Smooth muscle cell (in vitro differentiated cells): ENCODE measurements around the gene KRT27. TPM values are rescaled to one million over a fixed set of nuclear protein-coding genes. Genes with fewer than 3 reads are reported as not detected.

Experiments
- DNase-seq: peaks from one replicate; lab custom pipeline; 2025; ENCODE audit not compliant: unreplicated experiment; lab: John Stamatoyannopoulos, UW
- H2AFZ ChIP-seq: fragments of 200-600 bp; sonication (generic); 2 replicates; pipeline ENCODE4 v1.6.0; 2016; ENCODE audit warnings: antibody characterized with exemption, low read depth, mild to moderate bottlenecking
- H3F3A ChIP-seq: fragments of 200-600 bp; sonication (generic); 2 replicates; pipeline ENCODE4 v1.6.0; 2017; ENCODE audit warnings: antibody characterized with exemption, low read depth
- H3K27ac ChIP-seq: fragments of 200-600 bp; sonication (generic); 2 replicates; pipeline ENCODE4 v1.5.1; 2016; ENCODE audit warnings: low read depth, mild to moderate bottlenecking
- H3K27me3 ChIP-seq: fragments of 200-600 bp; sonication (generic); 2 replicates; pipeline ENCODE4 v1.6.1; 2016; ENCODE audit warnings: low read depth, mild to moderate bottlenecking
- H3K36me3 ChIP-seq: fragments of 200-600 bp; sonication (generic); 2 replicates; pipeline ENCODE4 v1.5.1; 2016; ENCODE audit warnings: low read depth
- H3K4me1 ChIP-seq: fragments of 200-600 bp; sonication (generic); 2 replicates; pipeline ENCODE4 v1.5.1; 2016; ENCODE audit warnings: low read depth
- H3K4me2 ChIP-seq: fragments of 200-600 bp; sonication (generic); 2 replicates; pipeline ENCODE4 v1.6.0; 2016; ENCODE audit warnings: mild to moderate bottlenecking
- H3K4me3 ChIP-seq: fragments of 200-600 bp; sonication (generic); 2 replicates; pipeline ENCODE4 v1.5.1; 2016; ENCODE audit warnings: mild to moderate bottlenecking
- H3K79me2 ChIP-seq: fragments of 200-600 bp; sonication (generic); 2 replicates; pipeline ENCODE4 v1.6.0; 2016; ENCODE audit warnings: low read depth, mild to moderate bottlenecking
- H3K9ac ChIP-seq: fragments of 200-600 bp; sonication (generic); 2 replicates; pipeline ENCODE4 v1.6.0; 2016; ENCODE audit warnings: low read depth
- H3K9me3 ChIP-seq: fragments of 200-600 bp; sonication (generic); replicated peaks from 2 replicates; pipeline ENCODE4 v1.5.1; 2016; ENCODE audit warnings: low read depth
- H4K20me1 ChIP-seq: fragments of 200-600 bp; sonication (generic); 2 replicates; pipeline ENCODE4 v1.6.0; 2016; ENCODE audit warnings: low read depth
- WGBS: methylation state at CpG from one replicate; pipeline ENCODE4 v1.1.7; 2016; ENCODE audit warnings: low lambda C conversion rate; 5-methylcytosine and 5-hydroxymethylcytosine counted together
- polyA plus RNA-seq: library from polyadenylated mRNA; unstranded; fragments of >200 nt; fragmentation: Nextera tagmentation; extraction: Ambion mirVana; gene quantifications from 2 replicates; pipeline ENCODE4 v1.2.1, GENCODE V29; 2016
- total RNA-seq: library from RNA; depleted of rRNA; stranded (reverse); fragments of >200 nt; gene quantifications from 2 replicates; pipeline ENCODE4 v1.2.3, GENCODE V29; 2014
- TF ChIP-seq, protein P1 (sequence below): fragments of 200-600 bp; sonication (generic); IDR thresholded peaks from 2 replicates; pipeline ENCODE4 v1.5.1; 2017; ENCODE audit warnings: borderline replicate concordance, mild to moderate bottlenecking, antibody characterized with exemption; ENCODE audit not compliant: insufficient read depth, poor library complexity, severe bottlenecking

KRT27 gene
- total and polyA plus RNA-seq, 2 experiments from 2014 or later: 0.54 to 1.1 TPM

DNA sequence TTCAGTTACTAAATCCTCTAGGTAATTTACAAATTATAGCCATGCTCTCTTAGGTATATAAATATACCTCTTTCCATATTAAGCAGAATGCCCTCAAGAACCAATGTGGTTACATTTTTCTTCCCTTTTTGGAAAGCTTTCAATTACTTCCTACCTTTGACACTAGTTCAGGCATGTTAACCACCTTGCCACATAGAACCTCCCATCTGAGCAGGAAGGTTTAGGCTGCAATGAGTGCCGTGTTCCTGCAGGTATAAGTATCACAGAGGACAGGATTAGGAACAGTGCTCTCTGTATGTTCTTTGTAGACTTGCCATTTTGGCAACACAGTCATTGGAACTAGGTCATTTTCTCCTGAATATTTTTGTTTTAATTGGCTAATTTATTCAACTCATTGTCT is 47.3 kb downstream of the KRT27 start:
- H3K27me3 ChIP-seq: peaks cover 50% of the 10 kb centered on the region
- no peak overlapping the region for H3K4me3 ChIP-seq
- H4K20me1 ChIP-seq: no peaks in the 10 kb centered on the region
- TF ChIP-seq, protein P1, sequence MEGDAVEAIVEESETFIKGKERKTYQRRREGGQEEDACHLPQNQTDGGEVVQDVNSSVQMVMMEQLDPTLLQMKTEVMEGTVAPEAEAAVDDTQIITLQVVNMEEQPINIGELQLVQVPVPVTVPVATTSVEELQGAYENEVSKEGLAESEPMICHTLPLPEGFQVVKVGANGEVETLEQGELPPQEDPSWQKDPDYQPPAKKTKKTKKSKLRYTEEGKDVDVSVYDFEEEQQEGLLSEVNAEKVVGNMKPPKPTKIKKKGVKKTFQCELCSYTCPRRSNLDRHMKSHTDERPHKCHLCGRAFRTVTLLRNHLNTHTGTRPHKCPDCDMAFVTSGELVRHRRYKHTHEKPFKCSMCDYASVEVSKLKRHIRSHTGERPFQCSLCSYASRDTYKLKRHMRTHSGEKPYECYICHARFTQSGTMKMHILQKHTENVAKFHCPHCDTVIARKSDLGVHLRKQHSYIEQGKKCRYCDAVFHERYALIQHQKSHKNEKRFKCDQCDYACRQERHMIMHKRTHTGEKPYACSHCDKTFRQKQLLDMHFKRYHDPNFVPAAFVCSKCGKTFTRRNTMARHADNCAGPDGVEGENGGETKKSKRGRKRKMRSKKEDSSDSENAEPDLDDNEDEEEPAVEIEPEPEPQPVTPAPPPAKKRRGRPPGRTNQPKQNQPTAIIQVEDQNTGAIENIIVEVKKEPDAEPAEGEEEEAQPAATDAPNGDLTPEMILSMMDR: no peak
- no peak overlapping the region for H3K4me2 ChIP-seq
- no peak overlapping the region for H2AFZ ChIP-seq
- H3K4me1 ChIP-seq: no peaks in the 10 kb centered on the region
- no peak overlapping the region for H3K9ac ChIP-seq
- no peaks in the 10 kb centered on the region for H3K79me2 ChIP-seq
- 79% methylated on average over 1 of the region's 1 CpG for WGBS
- H3K9me3 ChIP-seq: no peaks in the 10 kb centered on the region
- no peak overlapping the region for H3K27ac ChIP-seq
- H3F3A ChIP-seq: no peaks in the 10 kb centered on the region
- no peaks in the 10 kb centered on the region for H3K36me3 ChIP-seq
- no peak for DNase-seq

GRCh38 chr17:40734018-40734417 is 48.3 kb downstream of the KRT27 start:
- H3K9ac ChIP-seq: no peak overlapping the region
- no peaks in the 10 kb centered on the region for H4K20me1 ChIP-seq
- H3F3A ChIP-seq: no peaks in the 10 kb centered on the region
- no peak overlapping the region for H2AFZ ChIP-seq
- TF ChIP-seq, protein P1: no peak
- H3K4me1 ChIP-seq: no peaks in the 10 kb centered on the region
- H3K27me3 ChIP-seq: peaks cover 44% of the 10 kb centered on the region
- H3K4me3 ChIP-seq: no peak overlapping the region
- WGBS: 86% methylated on average over 6 of the region's 6 CpGs
- H3K4me2 ChIP-seq: no peak overlapping the region
- H3K9me3 ChIP-seq: no peaks in the 10 kb centered on the region
- H3K36me3 ChIP-seq: no peaks in the 10 kb centered on the region
- no peaks in the 10 kb centered on the region for H3K79me2 ChIP-seq
- DNase-seq: no peak
- no peak overlapping the region for H3K27ac ChIP-seq

GRCh38 chr17:40730970-40731369 is 51.4 kb downstream of the KRT27 start:
- H3K4me3 ChIP-seq: no peak overlapping the region
- no peaks in the 10 kb centered on the region for H3K36me3 ChIP-seq
- peaks cover 28% of the 10 kb centered on the region for H3K27me3 ChIP-seq
- H3K9ac ChIP-seq: no peak overlapping the region
- no peak overlapping the region for H3K27ac ChIP-seq
- no peak for DNase-seq
- no peaks in the 10 kb centered on the region for H3K9me3 ChIP-seq
- H2AFZ ChIP-seq: no peak overlapping the region
- no peaks in the 10 kb centered on the region for H3K79me2 ChIP-seq
- no peaks in the 10 kb centered on the region for H3K4me1 ChIP-seq
- H3F3A ChIP-seq: no peaks in the 10 kb centered on the region
- H4K20me1 ChIP-seq: no peaks in the 10 kb centered on the region
- TF ChIP-seq, protein P1: no peak
- H3K4me2 ChIP-seq: no peak overlapping the region
- WGBS: 76% methylated on average over 1 of the region's 1 CpG

DNA sequence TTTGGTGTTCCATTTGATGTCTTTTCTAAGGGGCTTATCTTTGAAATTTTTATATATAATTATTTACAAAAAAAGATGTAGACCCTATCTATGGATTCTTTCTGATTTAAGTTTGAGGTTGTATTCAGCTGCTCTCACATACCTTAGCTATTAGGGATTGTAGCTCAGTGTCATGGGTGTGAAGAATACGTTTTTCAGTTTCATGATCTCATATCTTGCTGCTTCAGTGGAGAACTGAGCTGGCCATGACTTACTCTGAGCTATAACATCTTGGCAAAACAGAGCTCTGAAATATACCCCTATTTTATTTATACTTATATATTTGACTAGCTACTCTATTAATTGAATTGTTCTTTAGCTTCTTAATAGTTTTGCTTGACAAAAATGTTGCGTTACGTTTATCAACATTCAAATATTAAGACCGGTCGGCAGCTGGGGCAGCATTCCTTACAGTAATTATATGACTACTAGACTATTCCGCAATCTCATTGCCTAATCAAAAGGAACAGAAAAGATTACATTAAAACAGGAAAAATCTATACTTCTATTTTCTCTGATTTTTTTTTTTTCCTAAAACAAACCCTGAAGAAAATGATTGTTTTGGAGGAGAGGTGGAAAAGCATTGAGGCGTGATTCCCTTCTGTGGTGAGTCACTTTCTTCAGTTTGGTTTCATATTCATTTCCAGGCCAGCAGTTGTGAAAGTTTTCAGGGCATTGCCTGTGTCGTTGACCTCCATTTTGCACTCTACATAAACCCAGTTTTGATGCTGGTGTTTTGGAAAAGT is 54.7 kb downstream of the KRT27 start:
- no peak overlapping the region for H3K27ac ChIP-seq

More for the DNA sequence above, 54.7 kb downstream of the KRT27 start:
- H3F3A ChIP-seq: no peaks in the 10 kb centered on the region
- WGBS: 76% methylated on average over 8 of the region's 8 CpGs
- H3K9me3 ChIP-seq: no peaks in the 10 kb centered on the region
- no peaks in the 10 kb centered on the region for H3K36me3 ChIP-seq
- H4K20me1 ChIP-seq: no peaks in the 10 kb centered on the region
- H3K9ac ChIP-seq: no peak overlapping the region
- DNase-seq: no peak
- no peak overlapping the region for H3K4me3 ChIP-seq
- H2AFZ ChIP-seq: no peak overlapping the region
- H3K4me1 ChIP-seq: no peaks in the 10 kb centered on the region
- peaks cover 32% of the 10 kb centered on the region for H3K27me3 ChIP-seq
- TF ChIP-seq, protein P1: no peak
- H3K79me2 ChIP-seq: no peaks in the 10 kb centered on the region
- no peak overlapping the region for H3K4me2 ChIP-seq
